Jurkat, Clone E6-1 (cell line): ENCODE results near the gene RSAD1.

Experiments used
- DNase-seq: peaks from one replicate; pipeline ENCODE4 v3.0.0-alpha.2; 2011; ENCODE audit warnings: low read depth, low spot score
- H3K4me3 ChIP-seq: 2 replicates; pipeline ENCODE4 v1.5.1; 2011; ENCODE audit warnings: mild to moderate bottlenecking, low read length, control low read depth, moderate library complexity

The RSAD1 gene

GRCh38 chr17:50533185-50533584 lies 54.5 kb downstream of the RSAD1 start:
- no peak overlapping the region for H3K4me3 ChIP-seq
- DNase-seq, result no peak

- no peak for DNase-seq
- no peak overlapping the region for H3K4me3 ChIP-seq
These were observed 55.1 kb downstream of the RSAD1 start for GRCh38 chr17:50533720-50534148.

DNA sequence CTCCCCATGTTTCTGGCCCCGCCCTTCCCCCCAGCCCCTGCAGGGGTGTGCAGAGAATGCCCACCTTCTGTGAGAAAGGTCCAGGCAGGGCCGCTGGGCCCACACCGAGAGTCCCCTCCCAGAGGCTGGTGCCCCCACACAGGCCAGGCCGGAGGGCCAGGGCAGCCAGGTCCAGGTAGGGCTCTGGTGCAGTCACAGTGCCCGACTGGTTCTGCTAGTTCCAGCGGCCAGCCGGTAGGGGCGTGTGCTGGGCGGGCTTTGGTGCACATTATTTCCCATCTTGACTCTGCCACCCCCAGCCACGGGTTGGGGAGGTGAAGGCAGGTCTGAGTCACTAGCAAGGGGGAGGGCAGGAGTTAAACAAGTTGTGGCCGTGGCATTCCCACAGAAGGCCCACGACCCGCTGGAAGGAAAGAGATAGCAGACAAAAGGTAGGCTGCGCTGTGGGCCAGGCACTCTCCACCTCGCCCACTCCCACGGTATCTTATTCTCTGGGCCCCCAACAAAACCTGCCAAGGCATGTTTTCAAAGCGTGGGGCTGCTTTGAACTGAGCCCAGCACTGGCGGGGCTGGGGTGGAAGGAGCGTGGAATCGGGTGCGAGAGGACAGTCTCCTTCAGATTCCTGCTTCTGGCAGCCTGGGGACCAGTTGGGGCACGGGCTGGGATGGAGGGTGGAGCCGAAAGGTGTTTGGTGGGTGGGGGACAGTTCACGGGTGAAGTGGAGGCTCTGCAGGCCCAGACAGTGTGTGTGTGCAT lies 55.7 kb downstream of the RSAD1 start:
- DNase-seq, result no peak
- H3K4me3 ChIP-seq, result no peak overlapping the region

- H3K4me3 ChIP-seq, result no peak overlapping the region
These were observed 56.3 kb downstream of the RSAD1 start for GRCh38 chr17:50534979-50535326.

DNA sequence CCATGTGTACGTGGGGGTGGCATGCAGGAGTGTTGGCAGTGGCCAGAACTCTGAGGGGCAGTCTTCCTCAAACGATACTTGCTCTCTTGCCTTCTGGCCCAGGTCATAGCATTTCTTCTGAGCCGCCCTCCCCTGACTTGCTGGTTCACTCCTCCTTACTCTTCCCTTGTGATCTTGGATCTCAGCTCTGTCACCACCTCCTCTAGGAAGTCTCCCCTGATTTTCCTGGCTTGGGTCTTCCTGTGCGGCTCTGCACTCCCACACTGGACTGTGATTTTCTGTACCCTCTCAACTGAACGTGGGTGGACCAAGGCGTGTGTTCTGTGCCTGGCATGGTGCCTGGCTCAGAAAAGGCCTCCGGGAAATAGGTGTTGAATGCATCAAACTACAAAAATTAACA lies 56.7 kb downstream of the RSAD1 start:
- DNase-seq, result no peak
- no peak overlapping the region for H3K4me3 ChIP-seq

More at GRCh38 chr17:50534979-50535326, 56.3 kb downstream of the RSAD1 start:
- no peak for DNase-seq
